Stimulated activated naive CD8-positive, alpha-beta T cell treated with anti-CD3 and anti-CD28 coated beads, Interleukin-15, Interleukin-2, amounts not matched to agents 100 ng/mL and 50 ng/mL, for 24 hours (primary cell): Measurements from ENCODE around the gene CRIP1.

ENCODE experiments used
- H3K27ac Mint-ChIP-seq: one replicate; pipeline ENCODE4 v1.8.0; 2021; ENCODE audit warnings: mild to moderate bottlenecking, mixed read lengths
- H3K27me3 Mint-ChIP-seq: one replicate; pipeline ENCODE4 v1.8.0; 2021; ENCODE audit warnings: mixed read lengths
- H3K36me3 Mint-ChIP-seq: one replicate; pipeline ENCODE4 v1.8.0; 2021; ENCODE audit warnings: low read depth, mixed read lengths
- H3K4me1 Mint-ChIP-seq: one replicate; pipeline ENCODE4 v1.8.0; 2021; ENCODE audit warnings: low read depth, mixed read lengths
- H3K4me3 Mint-ChIP-seq: one replicate; pipeline ENCODE4 v1.8.0; 2021; ENCODE audit warnings: mild to moderate bottlenecking, mixed read lengths
- H3K9me3 Mint-ChIP-seq: one replicate; pipeline ENCODE4 v1.8.0; 2021; ENCODE audit warnings: mixed read lengths

CRIP1 gene

DNA sequence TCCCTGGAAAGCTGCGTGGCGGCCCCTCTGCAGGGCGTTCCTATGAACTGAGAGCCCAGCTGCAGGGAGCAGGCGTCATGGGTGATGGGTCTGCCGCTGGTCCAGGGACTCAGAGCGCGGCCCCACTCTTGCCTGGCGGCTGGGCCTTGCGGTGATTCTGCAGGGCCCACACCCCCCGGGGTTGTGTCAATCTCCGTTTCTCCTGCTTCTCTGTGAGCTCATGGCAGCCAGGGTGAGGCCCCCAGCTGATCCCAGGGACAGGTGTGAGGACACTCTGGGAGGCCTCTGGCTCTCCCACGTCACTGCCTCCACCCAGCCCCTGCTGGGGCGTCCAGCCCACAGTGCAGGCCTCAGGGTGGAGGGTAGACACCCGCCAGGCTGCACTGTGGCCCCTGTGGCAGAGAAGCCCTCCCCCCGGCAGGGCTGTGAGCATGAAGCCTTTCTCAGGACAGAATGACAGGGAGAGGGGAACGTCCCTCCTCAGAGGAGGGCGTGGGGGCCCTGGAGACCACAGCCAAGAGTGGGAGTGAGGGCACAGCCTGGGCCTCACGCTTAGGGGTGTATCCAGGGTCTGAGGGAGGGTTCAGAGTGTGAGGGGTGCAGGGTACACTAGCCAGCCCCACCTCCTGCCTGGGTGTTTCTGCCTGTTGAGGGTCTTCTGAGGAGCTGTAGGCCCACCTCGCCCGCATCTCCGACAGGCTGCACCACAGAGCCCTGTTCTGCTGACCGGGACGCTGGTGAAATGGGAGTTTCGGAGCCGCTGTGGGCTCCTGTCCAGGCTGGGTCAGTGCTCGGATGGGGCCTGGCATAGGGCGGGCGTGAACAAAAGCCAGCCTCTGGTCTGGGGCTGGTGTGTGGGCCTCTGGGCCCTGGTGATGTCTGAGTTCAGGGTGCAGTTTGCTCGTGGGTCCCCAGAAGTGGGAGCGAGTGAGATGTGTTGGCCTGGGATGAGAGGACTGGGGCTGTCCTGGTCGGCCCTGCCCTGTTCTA, 38.7 kb upstream of the CRIP1 start:
- H3K27ac Mint-ChIP-seq = no peak overlapping the region
- peaks cover 9% of the 10 kb centered on the region for H3K36me3 Mint-ChIP-seq
- H3K4me1 Mint-ChIP-seq = no peaks in the 10 kb centered on the region
- H3K9me3 Mint-ChIP-seq = no peaks in the 10 kb centered on the region
- H3K27me3 Mint-ChIP-seq = no peaks in the 10 kb centered on the region
- no peak overlapping the region for H3K4me3 Mint-ChIP-seq

DNA sequence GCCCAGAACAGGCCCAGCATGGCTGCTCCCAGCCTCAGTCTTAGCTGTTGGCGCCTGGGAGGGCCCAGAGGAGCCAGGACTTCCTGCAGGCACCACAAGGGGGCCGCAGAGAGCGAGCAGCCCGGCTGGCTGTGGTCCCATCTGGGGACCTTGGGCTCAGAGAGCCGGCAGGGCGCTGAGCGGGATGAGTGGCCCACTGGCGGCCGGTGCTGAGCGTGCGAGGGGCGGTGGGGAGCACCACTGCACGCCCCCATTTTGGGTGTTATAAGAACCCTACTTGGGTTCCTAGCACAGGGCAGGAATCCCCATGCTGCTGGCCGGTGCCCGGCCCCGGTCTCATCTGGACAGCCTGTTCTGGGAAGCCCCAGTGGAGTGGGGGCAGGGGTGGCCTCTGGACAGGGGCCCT, 38.0 kb upstream of the CRIP1 start:
- Mint-ChIP-seq H3K4me1 (no peaks in the 10 kb centered on the region), H3K4me3 (no peak overlapping the region), H3K9me3 (no peaks in the 10 kb centered on the region), H3K27ac (no peak overlapping the region), H3K27me3 (no peaks in the 10 kb centered on the region), H3K36me3 (peaks cover 9% of the 10 kb centered on the region)

- Mint-ChIP-seq H3K36me3 (peaks cover 16% of the 10 kb centered on the region), H3K9me3 (no peaks in the 10 kb centered on the region), H3K27ac (no peak overlapping the region), H3K4me1 (no peaks in the 10 kb centered on the region), H3K27me3 (no peaks in the 10 kb centered on the region), H3K4me3 (no peak overlapping the region)
Measured at GRCh38 chr14:105449276-105450122, 37.2 kb upstream of the CRIP1 start.

DNA sequence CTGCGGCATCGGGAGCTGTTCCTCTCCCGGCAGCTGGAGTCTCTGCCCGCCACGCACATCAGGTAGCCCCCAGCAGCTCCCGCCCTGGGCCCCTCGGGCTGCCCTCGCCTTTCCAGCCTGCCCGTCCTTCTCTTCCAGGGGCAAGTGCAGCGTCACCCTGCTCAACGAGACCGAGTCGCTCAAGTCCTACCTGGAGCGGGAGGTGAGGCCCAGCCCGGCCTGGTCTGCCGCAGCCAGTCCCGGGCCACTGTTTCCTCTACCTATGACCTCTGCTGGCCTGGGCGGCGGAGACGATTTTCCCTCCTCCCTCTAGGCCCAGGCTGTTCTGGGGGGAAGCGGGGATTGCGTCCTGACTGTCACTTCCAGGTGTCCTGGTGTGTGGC, 36.6 kb upstream of the CRIP1 start:
- H3K36me3 Mint-ChIP-seq = peaks cover 16% of the 10 kb centered on the region

DNA sequence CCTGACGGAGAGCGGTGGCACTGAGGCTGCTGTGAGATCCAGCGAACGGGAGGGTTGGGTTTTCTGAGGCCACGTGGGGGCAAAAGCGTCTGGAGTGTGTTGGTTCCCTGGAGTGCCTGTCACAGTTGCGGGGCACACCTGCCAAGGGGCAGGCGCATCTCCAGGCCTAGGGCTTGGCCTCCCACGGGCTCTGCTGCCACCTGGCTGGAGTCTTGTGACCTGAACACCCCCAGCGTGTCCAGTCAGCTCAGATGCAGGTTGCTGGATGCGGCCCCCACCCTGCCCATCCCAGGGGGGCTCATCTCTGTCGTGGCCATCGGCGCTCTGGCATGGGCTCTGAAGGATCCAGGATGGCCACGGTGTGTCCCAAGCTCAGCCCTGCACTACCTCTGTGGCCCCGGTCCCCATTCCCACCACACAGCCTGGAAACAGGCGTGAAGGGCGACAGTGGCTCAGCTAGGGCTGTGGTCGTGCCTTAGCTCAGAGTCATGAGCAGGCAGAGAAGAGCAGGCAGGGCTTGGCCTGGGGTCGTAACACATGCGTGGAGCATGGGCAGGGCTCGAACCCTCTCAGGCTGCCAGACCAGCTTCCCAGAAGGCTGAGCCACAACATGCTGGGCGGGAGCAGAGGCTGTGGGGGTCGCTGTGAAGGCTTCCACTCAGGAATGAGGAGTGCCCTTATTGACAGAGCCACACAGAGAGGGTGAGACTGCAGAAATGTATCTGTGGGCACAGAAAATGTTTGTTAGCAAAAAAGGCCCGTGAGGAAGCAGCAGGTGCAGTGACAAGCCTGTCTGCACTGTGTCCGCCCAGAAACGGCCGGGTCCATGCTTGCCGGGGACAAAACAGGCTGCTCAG, 35.6 kb upstream of the CRIP1 start:
- no peaks in the 10 kb centered on the region for H3K4me1 Mint-ChIP-seq
- no peak overlapping the region for H3K27ac Mint-ChIP-seq
- no peaks in the 10 kb centered on the region for H3K9me3 Mint-ChIP-seq
- H3K4me3 Mint-ChIP-seq = no peak overlapping the region
- no peaks in the 10 kb centered on the region for H3K27me3 Mint-ChIP-seq
- peaks cover 21% of the 10 kb centered on the region for H3K36me3 Mint-ChIP-seq

More for the DNA sequence above, 36.6 kb upstream of the CRIP1 start:
- Mint-ChIP-seq H3K27me3 (no peaks in the 10 kb centered on the region), H3K27ac (no peak overlapping the region), H3K4me3 (no peak overlapping the region), H3K9me3 (no peaks in the 10 kb centered on the region), H3K4me1 (no peaks in the 10 kb centered on the region)

- Mint-ChIP-seq H3K9me3 (no peaks in the 10 kb centered on the region), H3K27ac (no peak overlapping the region), H3K4me3 (no peak overlapping the region), H3K36me3 (peaks cover 21% of the 10 kb centered on the region), H3K4me1 (no peaks in the 10 kb centered on the region), H3K27me3 (no peaks in the 10 kb centered on the region)
Measured at GRCh38 chr14:105452963-105453362, 33.7 kb upstream of the CRIP1 start.

GRCh38 chr14:105453847-105454246, 32.8 kb upstream of the CRIP1 start:
- H3K27ac Mint-ChIP-seq = no peak overlapping the region
- peaks cover 21% of the 10 kb centered on the region for H3K36me3 Mint-ChIP-seq
- no peaks in the 10 kb centered on the region for H3K4me1 Mint-ChIP-seq
- H3K9me3 Mint-ChIP-seq = no peaks in the 10 kb centered on the region
- no peak overlapping the region for H3K4me3 Mint-ChIP-seq
- no peaks in the 10 kb centered on the region for H3K27me3 Mint-ChIP-seq

- H3K4me3 Mint-ChIP-seq = no peak overlapping the region
- H3K27me3 Mint-ChIP-seq = no peaks in the 10 kb centered on the region
- H3K4me1 Mint-ChIP-seq = no peaks in the 10 kb centered on the region
- peaks cover 21% of the 10 kb centered on the region for H3K36me3 Mint-ChIP-seq
- no peaks in the 10 kb centered on the region for H3K9me3 Mint-ChIP-seq
- H3K27ac Mint-ChIP-seq = no peak overlapping the region
Measured at GRCh38 chr14:105455086-105455640, 31.5 kb upstream of the CRIP1 start.

DNA sequence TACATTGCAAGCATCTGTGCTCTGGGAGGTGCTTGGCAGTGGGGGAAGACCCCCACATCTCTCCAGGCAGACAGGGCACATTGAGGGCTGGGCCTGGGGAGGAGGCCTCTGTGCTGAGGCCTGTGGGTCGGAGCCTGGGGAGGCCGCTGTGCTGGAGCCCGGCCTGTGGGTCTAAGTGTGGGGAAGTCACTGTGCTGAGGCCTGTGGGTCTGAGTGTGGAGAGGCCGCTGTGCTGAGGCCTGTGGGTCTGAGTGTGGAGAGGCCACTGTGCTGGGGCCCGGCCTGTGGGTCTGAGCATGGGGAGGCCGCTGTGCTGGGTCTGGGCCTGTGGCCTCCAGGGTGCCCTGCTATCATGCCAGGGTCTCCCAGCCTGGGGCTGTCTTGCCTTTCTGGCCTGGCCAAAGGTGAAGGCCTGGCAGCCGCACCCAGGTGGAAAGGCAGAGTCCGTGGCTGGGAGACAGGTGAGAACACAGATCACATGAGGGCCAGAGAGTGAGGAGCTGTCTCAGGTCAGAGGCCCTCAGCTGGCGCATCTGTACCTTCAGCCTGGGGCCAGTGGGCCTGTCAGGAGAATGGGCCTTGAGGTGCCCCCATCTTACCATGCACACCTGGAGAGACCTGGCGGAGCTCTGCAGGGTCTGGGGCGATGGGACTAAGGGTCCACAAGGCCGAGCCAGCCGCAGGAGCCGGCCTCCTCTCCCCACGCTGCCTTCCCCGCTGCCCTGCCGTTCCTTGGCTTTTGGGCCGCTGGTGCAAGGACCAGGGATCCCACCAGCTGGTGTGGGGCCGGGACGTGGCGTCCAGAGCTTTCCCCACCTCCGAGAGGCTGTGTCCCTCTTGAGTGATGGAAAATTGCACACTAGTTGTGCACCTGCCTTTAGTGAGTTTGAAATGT, 30.7 kb upstream of the CRIP1 start:
- H3K4me3 Mint-ChIP-seq = no peak overlapping the region
- H3K9me3 Mint-ChIP-seq = no peaks in the 10 kb centered on the region
- no peak overlapping the region for H3K27ac Mint-ChIP-seq
- peaks cover 26% of the 10 kb centered on the region for H3K36me3 Mint-ChIP-seq
- no peaks in the 10 kb centered on the region for H3K27me3 Mint-ChIP-seq
- no peaks in the 10 kb centered on the region for H3K4me1 Mint-ChIP-seq

GRCh38 chr14:105456736-105457617, 29.7 kb upstream of the CRIP1 start:
- no peak overlapping the region for H3K27ac Mint-ChIP-seq
- no peaks in the 10 kb centered on the region for H3K27me3 Mint-ChIP-seq
- H3K4me1 Mint-ChIP-seq = no peaks in the 10 kb centered on the region
- H3K4me3 Mint-ChIP-seq = no peak overlapping the region
- no peaks in the 10 kb centered on the region for H3K9me3 Mint-ChIP-seq
- peaks cover 33% of the 10 kb centered on the region for H3K36me3 Mint-ChIP-seq

DNA sequence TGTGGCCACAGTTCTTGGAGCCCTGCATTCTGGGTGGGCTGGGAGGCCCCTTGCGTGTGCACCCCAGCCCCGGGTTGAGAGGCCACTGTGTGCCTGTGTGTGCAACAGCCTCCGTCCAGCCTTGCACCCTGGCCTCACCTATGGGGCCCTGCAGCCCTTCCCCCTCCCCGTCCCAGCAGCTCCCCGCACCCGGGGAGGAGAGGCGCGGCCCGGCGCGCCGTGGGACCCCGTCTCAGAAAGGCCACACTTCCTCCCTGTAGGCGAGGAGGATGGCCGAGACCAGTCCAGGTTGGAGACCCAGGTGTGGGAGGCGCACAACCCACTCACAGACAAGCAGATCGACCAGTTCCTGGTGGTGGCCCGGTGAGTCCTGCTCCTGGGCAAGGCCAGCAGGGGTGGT, 28.7 kb upstream of the CRIP1 start:
- Mint-ChIP-seq H3K4me1 (no peaks in the 10 kb centered on the region), H3K27ac (no peak overlapping the region), H3K9me3 (no peaks in the 10 kb centered on the region), H3K36me3 (peaks cover 25% of the 10 kb centered on the region), H3K27me3 (no peaks in the 10 kb centered on the region), H3K4me3 (no peak overlapping the region)

- peaks cover 25% of the 10 kb centered on the region for H3K36me3 Mint-ChIP-seq
- no peaks in the 10 kb centered on the region for H3K9me3 Mint-ChIP-seq
- no peak overlapping the region for H3K4me3 Mint-ChIP-seq
- no peak overlapping the region for H3K27ac Mint-ChIP-seq
- no peaks in the 10 kb centered on the region for H3K4me1 Mint-ChIP-seq
- no peaks in the 10 kb centered on the region for H3K27me3 Mint-ChIP-seq
Measured at GRCh38 chr14:105458571-105458970, 28.1 kb upstream of the CRIP1 start.

DNA sequence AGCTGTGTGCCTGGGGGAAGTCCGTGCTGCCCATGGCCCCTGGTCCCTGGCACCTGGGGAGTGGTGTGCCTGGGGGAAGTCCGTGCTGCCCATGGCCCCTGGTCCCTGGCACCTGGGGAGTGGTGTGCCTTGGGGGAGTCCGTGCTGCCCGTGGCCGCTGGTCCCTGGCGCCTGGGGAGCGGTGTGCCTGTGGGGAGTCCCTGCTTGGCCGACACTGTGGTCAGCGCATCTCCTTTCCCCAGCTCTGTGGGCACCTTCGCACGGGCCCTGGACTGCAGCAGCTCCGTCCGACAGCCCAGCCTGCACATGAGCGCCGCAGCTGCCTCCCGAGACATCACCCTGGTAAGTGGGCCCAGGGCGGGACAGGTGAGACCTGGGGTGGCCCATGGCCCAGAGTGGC, 26.6 kb upstream of the CRIP1 start:
- Mint-ChIP-seq H3K4me3 (no peak overlapping the region), H3K9me3 (no peaks in the 10 kb centered on the region), H3K4me1 (no peaks in the 10 kb centered on the region), H3K36me3 (peaks cover 18% of the 10 kb centered on the region), H3K27me3 (no peaks in the 10 kb centered on the region), H3K27ac (no peak overlapping the region)
